Upper lobe of left lung (tissue), 6 donors: ENCODE measurements around the gene DENND4C. TPM values are rescaled to one million over a fixed set of nuclear protein-coding genes. Genes with fewer than 3 reads are reported as not detected.

ENCODE experiments used
- ATAC-seq, 2 donors: fragments of 200-7000 bp; cut with Tn5 transposase; one replicate each; pipeline ENCODE4 v1.9.1; 2022; ENCODE audit warnings: mild to moderate bottlenecking in 2 of 2, moderate library complexity in 2 of 2; ENCODE audit not compliant: low FRiP score in 2 of 2
- DNase-seq, 2 donors: peaks; one replicate each; pipeline ENCODE4 v3.0.0-alpha.2; 2019 to 2020
- H3K27ac ChIP-seq, 4 donors: fragments of 200-600 bp; sonication (generic); one replicate each; pipeline ENCODE4 v1.5.1; 2016 to 2019
- H3K27me3 ChIP-seq, 4 donors: fragments of 200-600 bp; sonication (generic); one replicate each; pipeline ENCODE4 v1.5.1; 2017 to 2019
- H3K36me3 ChIP-seq, 4 donors: fragments of 200-600 bp; sonication (generic); one replicate each; pipeline ENCODE4 v1.5.1; 2016 to 2019
- H3K4me1 ChIP-seq, 4 donors: fragments of 200-600 bp; sonication (generic); one replicate each; pipeline ENCODE4 v1.5.1; 2018 to 2019
- H3K4me3 ChIP-seq, 4 donors: fragments of 200-600 bp; sonication (generic); one replicate each; pipeline ENCODE4 v1.5.1; 2017 to 2019; ENCODE audit warnings: mild to moderate bottlenecking in 2 of 4, moderate library complexity in 1 of 4
- H3K9me3 ChIP-seq, 4 donors: fragments of 200-600 bp; sonication (generic); one replicate each; pipeline ENCODE4 v1.5.1; 2018 to 2019
- EP300 ChIP-seq, 4 donors: sonication (generic); formaldehyde crosslinking; IDR thresholded peaks; one replicate each; pipeline ENCODE4 v1.5.1; 2017; ENCODE audit warnings: antibody characterized with exemption in 4 of 4, control low read depth in 2 of 4
- POLR2A ChIP-seq, 4 donors: fragments of 450-650 bp; IDR thresholded peaks; one replicate each; pipeline ENCODE4 v1.5.1; 2016 to 2017; ENCODE audit warnings: antibody characterized with exemption in 4 of 4, mild to moderate bottlenecking in 2 of 4
- POLR2AphosphoS5 ChIP-seq, 2 donors: sonication (generic); formaldehyde crosslinking; IDR thresholded peaks; one replicate each; pipeline ENCODE4 v1.5.1; 2017; ENCODE audit warnings: antibody characterized with exemption in 2 of 2
- WGBS, 2 donors: methylation state at CpG; one replicate each; pipeline ENCODE4 v1.1.5; 2017 to 2018; 5-methylcytosine and 5-hydroxymethylcytosine counted together
- total RNA-seq, 6 donors: library from RNA; depleted of rRNA in 4 of 6; stranded (reverse); fragments of >200 nt in 4 of 6; gene quantifications; one replicate each; pipeline versions ENCODE4 v1.1.0 to v1.2.1, GENCODE V29; 2016 to 2021
- TF ChIP-seq, protein P1 (sequence below), 6 experiments: fragments of 450-650 bp in 4 of 6; fragments of 200-600 bp in 2 of 6; sonication (generic) in 2 of 6; IDR thresholded peaks; one replicate each; pipeline ENCODE4 v1.5.1; 2016 to 2019; ENCODE audit warnings: antibody characterized with exemption in 6 of 6
- donor health status: DM: no; HTN: no; CAD: no; lungs with moderate emphysema.
- donor health status: DM: no; HTN: yes; CAD: no; lungs with severe emphysema.

Gene DENND4C
- total RNA-seq, 6 donors from 2014 or later = 66.1 to 181 (median 108) TPM

DNA sequence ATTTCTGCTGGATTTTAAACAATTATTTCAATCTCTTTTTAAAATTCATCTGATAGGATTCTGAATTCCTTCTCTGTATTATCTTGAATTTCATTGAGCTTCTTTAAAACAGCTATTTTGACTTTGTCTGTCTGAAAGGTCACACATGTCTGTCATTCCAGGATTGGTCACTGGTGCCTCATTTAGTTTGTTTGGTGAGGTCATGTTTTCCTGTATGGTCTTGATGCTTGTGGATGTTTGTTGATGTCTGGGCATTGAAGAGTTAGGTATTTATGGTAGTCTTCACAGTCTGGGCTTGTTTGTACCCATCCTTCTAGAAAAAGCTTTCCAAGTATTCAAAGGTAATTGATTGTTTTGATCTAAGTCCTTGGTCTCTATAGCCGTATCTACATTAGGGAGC lies 39.1 kb downstream of the DENND4C start:
- WGBS, 2 donors = 100% methylated on average over 1 of the region's 1 CpG
- H3K9me3 ChIP-seq = no peaks in the 10 kb centered on the region
- H3K4me3 ChIP-seq = no peak overlapping the region
- no peak for DNase-seq
- no peak for TF ChIP-seq EP300 (IDR thresholded peaks at IDR 0.05)
- no peak for TF ChIP-seq POLR2AphosphoS5 (IDR thresholded peaks at IDR 0.05)
- no peak for TF ChIP-seq POLR2A (IDR thresholded peaks at IDR 0.05)
- TF ChIP-seq, protein P1, sequence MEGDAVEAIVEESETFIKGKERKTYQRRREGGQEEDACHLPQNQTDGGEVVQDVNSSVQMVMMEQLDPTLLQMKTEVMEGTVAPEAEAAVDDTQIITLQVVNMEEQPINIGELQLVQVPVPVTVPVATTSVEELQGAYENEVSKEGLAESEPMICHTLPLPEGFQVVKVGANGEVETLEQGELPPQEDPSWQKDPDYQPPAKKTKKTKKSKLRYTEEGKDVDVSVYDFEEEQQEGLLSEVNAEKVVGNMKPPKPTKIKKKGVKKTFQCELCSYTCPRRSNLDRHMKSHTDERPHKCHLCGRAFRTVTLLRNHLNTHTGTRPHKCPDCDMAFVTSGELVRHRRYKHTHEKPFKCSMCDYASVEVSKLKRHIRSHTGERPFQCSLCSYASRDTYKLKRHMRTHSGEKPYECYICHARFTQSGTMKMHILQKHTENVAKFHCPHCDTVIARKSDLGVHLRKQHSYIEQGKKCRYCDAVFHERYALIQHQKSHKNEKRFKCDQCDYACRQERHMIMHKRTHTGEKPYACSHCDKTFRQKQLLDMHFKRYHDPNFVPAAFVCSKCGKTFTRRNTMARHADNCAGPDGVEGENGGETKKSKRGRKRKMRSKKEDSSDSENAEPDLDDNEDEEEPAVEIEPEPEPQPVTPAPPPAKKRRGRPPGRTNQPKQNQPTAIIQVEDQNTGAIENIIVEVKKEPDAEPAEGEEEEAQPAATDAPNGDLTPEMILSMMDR (IDR thresholded peaks at IDR 0.05) = no peak
- no peak for ATAC-seq
- H3K4me1 ChIP-seq = peaks cover 0 to 12% (median 3%) of the 10 kb centered on the region in 4 donors
- H3K27me3 ChIP-seq = no peaks in the 10 kb centered on the region
- H3K36me3 ChIP-seq = no peaks in the 10 kb centered on the region
- no peak overlapping the region for H3K27ac ChIP-seq

DNA sequence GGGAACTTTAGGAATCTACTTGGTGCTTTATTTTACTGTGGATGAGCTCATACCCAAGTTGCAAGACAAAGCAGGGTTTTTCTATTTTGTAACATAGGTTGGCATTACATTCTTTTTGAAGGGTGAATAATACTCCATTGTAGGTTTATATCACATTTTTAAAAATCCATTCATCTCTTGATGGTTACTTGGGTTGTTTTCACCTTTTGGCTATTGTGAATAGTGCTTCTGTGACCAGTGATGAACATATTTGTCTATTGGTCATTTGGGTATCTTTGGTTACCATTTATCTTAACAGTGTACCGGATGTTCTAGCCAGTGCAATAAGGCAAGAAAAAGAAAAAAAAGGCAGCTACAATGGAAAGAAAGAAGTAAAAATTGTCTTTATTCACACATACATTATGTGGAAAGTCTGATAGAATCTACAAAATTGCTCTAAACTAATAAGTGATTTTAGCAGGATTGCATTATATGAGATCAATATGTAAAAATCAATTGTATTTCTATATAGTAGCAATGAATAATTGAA lies 40.0 kb downstream of the DENND4C start:
- Histone ChIP-seq H3K27ac (no peak overlapping the region), H3K36me3 (no peaks in the 10 kb centered on the region), H3K27me3 (no peaks in the 10 kb centered on the region), H3K4me1 (peaks cover 0 to 12% (median 3%) of the 10 kb centered on the region in 4 donors), H3K9me3 (no peaks in the 10 kb centered on the region), H3K4me3 (no peak overlapping the region)
- ATAC-seq (no peak), DNase-seq (no peak)
- 100% methylated on average over 1 of the region's 1 CpG for WGBS, 2 donors
- TF ChIP-seq, protein P1 (IDR thresholded peaks at IDR 0.05) = no peak
- TF ChIP-seq POLR2A (IDR thresholded peaks at IDR 0.05) = no peak
- no peak for TF ChIP-seq POLR2AphosphoS5 (IDR thresholded peaks at IDR 0.05)
- TF ChIP-seq EP300 (IDR thresholded peaks at IDR 0.05) = no peak

DNA sequence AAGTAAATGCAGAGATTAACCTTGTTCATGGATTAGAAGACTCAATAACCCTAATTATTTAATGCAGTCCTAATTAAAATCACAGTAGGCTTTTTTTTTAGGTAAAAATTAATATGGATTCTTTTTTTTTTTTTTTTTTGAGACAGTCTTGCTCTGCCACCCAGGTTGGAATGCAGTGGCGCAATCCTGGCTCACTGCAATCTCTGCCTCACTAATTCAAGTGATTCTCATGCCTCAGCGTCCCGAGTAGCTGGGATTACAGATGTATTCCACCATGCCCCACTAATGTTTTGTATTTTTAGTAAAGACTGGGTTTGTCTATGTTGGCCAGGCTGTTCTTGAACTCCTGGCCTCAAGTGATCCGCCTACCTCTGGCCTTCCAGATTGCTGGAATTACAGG lies 40.6 kb downstream of the DENND4C start:
- Histone ChIP-seq H3K4me3 (no peak overlapping the region), H3K27me3 (no peaks in the 10 kb centered on the region), H3K27ac (no peak overlapping the region), H3K9me3 (no peaks in the 10 kb centered on the region), H3K36me3 (peaks cover 0 to 1% (median 0%) of the 10 kb centered on the region in 4 donors), H3K4me1 (peaks cover 0 to 12% (median 3%) of the 10 kb centered on the region in 4 donors)
- TF ChIP-seq POLR2AphosphoS5 (IDR thresholded peaks at IDR 0.05) (no peak), POLR2A (IDR thresholded peaks at IDR 0.05) (no peak), EP300 (IDR thresholded peaks at IDR 0.05) (no peak)
- TF ChIP-seq, protein P1 (IDR thresholded peaks at IDR 0.05) = no peak
- DNase-seq (peak in 1 of 2 donors; percentile 29), ATAC-seq (no peak)
- WGBS, 2 donors = 83 to 91% methylated on average over 4 of the region's 4 CpGs

DNA sequence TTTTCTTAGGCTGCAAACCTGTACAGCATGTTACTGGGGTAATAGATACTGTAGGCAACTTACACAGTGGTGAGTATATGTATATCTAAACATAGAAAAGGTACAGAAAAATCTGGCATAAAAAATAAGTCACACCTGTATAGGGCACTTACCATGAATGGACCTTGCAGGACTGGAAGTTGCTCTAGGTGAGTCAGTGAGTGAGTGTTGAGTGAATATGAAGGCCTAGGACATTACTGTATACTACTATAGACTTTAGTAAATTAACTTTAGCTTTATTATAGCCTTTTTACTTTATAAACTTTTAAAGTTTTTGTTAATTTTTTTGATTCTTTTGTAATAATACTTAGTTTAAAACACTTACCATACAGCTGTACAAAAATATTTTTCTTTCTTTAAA lies 51.3 kb downstream of the DENND4C start:
- H3K9me3 ChIP-seq = no peaks in the 10 kb centered on the region
- no peak overlapping the region for H3K27ac ChIP-seq
- H3K27me3 ChIP-seq = no peaks in the 10 kb centered on the region
- H3K4me3 ChIP-seq = no peak overlapping the region
- peaks cover 5 to 15% (median 6%) of the 10 kb centered on the region in 4 donors for H3K4me1 ChIP-seq
- ATAC-seq = no peak
- TF ChIP-seq POLR2AphosphoS5 (IDR thresholded peaks at IDR 0.05) (no peak), EP300 (IDR thresholded peaks at IDR 0.05) (no peak), POLR2A (IDR thresholded peaks at IDR 0.05) (no peak)
- TF ChIP-seq, protein P1 (IDR thresholded peaks at IDR 0.05) = no peak
- no peak for DNase-seq
- no peaks in the 10 kb centered on the region for H3K36me3 ChIP-seq

DNA sequence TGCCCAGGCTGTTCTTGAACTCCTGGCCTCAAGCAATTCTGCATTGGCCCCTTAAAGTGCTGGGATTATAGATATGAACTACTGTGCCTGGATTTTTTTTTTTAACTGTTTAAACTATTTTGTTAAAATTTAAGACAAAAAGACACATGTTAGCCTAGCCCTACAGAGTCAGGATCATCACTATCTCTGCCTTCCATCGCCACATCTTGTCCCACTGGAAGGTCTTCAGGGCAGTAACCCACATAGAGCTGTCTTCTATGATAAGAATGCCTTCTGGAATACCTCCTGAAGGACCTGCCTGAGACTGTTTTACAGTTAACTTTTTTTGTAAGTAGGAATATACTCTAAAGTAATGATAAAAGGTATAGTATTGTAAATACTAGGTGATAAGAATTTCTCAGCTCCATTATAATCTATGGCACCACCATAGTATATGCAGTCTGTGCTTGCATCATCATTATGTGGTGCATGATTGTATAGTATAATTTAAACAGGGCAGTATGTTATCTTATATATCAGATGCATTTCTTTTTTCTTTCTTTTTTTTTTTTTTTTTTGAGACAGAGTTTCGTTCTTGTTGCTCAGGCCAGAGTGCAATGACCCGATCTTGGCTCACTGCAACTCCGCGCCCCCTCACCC lies 52.7 kb downstream of the DENND4C start:
- Histone ChIP-seq H3K4me3 (no peak overlapping the region), H3K27ac (no peak overlapping the region)
- WGBS, 2 donors = 96 to 97% methylated on average over 5 of the region's 5 CpGs

More for the DNA sequence above, 52.7 kb downstream of the DENND4C start:
- H3K9me3 ChIP-seq = no peaks in the 10 kb centered on the region
- DNase-seq (no peak), ATAC-seq (no peak)
- H3K27me3 ChIP-seq = no peaks in the 10 kb centered on the region
- no peak for TF ChIP-seq POLR2AphosphoS5 (IDR thresholded peaks at IDR 0.05)
- no peak for TF ChIP-seq POLR2A (IDR thresholded peaks at IDR 0.05)
- TF ChIP-seq EP300 (IDR thresholded peaks at IDR 0.05) = no peak
- TF ChIP-seq, protein P1 (IDR thresholded peaks at IDR 0.05) = no peak
- H3K4me1 ChIP-seq = peaks cover 6 to 21% (median 7%) of the 10 kb centered on the region in 4 donors
- H3K36me3 ChIP-seq = peaks cover 0 to 4% (median 0%) of the 10 kb centered on the region in 4 donors
